Spleen (tissue), 7 donors: Measurements from ENCODE around the gene ANTXR2.

Source experiments
- CTCF ChIP-seq, 11 experiments: fragments of 200-600 bp in 7 of 11; fragments of 450-650 bp in 4 of 11; sonication (generic) in 4 of 11; IDR thresholded peaks in 8 of 11; conservative IDR thresholded peaks in 3 of 11; 1 replicate in 7 of 11; 2 replicates in 4 of 11; pipeline versions ENCODE4 v1.4.0 to v1.8.0; 2016 to 2021; ENCODE audit warnings: antibody characterized with exemption in 11 of 11, inconsistent platforms in 4 of 11, mild to moderate bottlenecking in 1 of 11
- POLR2A ChIP-seq, 3 donors: fragments of 450-650 bp; IDR thresholded peaks; one replicate each; pipeline ENCODE4 v1.5.1; 2017; ENCODE audit warnings: antibody characterized with exemption in 3 of 3, mild to moderate bottlenecking in 1 of 3
- POLR2AphosphoS5 ChIP-seq, 3 donors: sonication (generic); formaldehyde crosslinking; IDR thresholded peaks; one replicate each; pipeline ENCODE4 v1.5.1; 2017; ENCODE audit warnings: antibody characterized with exemption in 3 of 3
- donor health status: DM: no; HTN: no; CAD: no; lungs with moderate emphysema.
- donor health status: DM: no; HTN: no; CAD: no.
- donor health status: DM: no; HTN: no; CAD: no.

- TF ChIP-seq CTCF (IDR thresholded peaks at IDR 0.05 in 8 of 11, conservative IDR thresholded peaks at IDR 0.05 in 3 of 11) (no peak), POLR2AphosphoS5 (IDR thresholded peaks at IDR 0.05) (no peak), POLR2A (IDR thresholded peaks at IDR 0.05) (no peak)
Observed at GRCh38 chr4:79979785-79980437, 93.1 kb downstream of the ANTXR2 start.
